Adrenal gland (tissue), 5 donors: ENCODE measurements around the gene SETBP1.

Source experiments
- CTCF ChIP-seq, 6 experiments: fragments of 450-650 bp in 4 of 6; fragments of 200-600 bp in 2 of 6; sonication (generic) in 1 of 6; IDR thresholded peaks; 1 replicate in 5 of 6; 2 replicates in 1 of 6; pipeline versions ENCODE4 v1.5.1 to v1.8.0; 2016 to 2021; ENCODE audit warnings: antibody characterized with exemption in 6 of 6, mild to moderate bottlenecking in 2 of 6, moderate library complexity in 1 of 6
- POLR2A ChIP-seq, 2 donors: fragments of 450-650 bp; IDR thresholded peaks; one replicate each; pipeline ENCODE4 v1.6.1; 2017; ENCODE audit warnings: antibody characterized with exemption in 2 of 2, mild to moderate bottlenecking in 2 of 2, moderate library complexity in 1 of 2
- donor health status: DM: no; HTN: no; CAD: no.

- TF ChIP-seq CTCF (IDR thresholded peaks at IDR 0.05), result no peak
- no peak for TF ChIP-seq POLR2A (IDR thresholded peaks at IDR 0.05)
These were observed 52.5 kb downstream of the SETBP1 start for GRCh38 chr18:44733069-44733753.
